Measurements from ENCODE around the gene CYSRT1. TPM values are rescaled to one million over a fixed set of nuclear protein-coding genes. Genes with fewer than 3 reads are reported as not detected.
A peak's percentile ranks its signal among the peaks of the same experiment; 100 is the strongest.

The CYSRT1 gene
- polyA plus RNA-seq, 1 donor (not counting 4 experiments of a cell fraction or from before 2014, with no cell fraction given) = 0.80 TPM

- Histone ChIP-seq H3K79me2 (ENCODE audit: control insufficient read depth, insufficient read depth, low read length) (peaks cover 7% of the 10 kb centered on the region), H2AFZ (ENCODE audit: control insufficient read depth, low read length) (no peak overlapping the region), H3K9ac (ENCODE audit: control insufficient read depth, extremely low read depth, insufficient read depth, low read length) (peak overlapping the region; percentile 23), H3K36me3 (ENCODE audit: control insufficient read depth in 2 of 2, extremely low read depth in 1 of 2, insufficient read depth in 2 of 2, low read length in 2 of 2) (peaks cover 13 to 24% of the 10 kb centered on the region in 2 experiments), H3K4me3 (ENCODE audit: control insufficient read depth in 2 of 3, extremely low read depth in 1 of 3, insufficient read depth in 2 of 3, low read depth in 1 of 3, low read length in 3 of 3) (no peak overlapping the region), H3K4me2 (ENCODE audit: control insufficient read depth, extremely low read depth, insufficient read depth, low read depth, low read length) (peak overlapping the region; percentile 36), H3K9me3 (ENCODE audit: control insufficient read depth, low read depth, low read length) (no peaks in the 10 kb centered on the region), H3K27me3 (ENCODE audit: control insufficient read depth, extremely low read depth, insufficient read depth, low read length) (no peaks in the 10 kb centered on the region), H3K9me1 (ENCODE audit: control insufficient read depth, extremely low read depth, insufficient read depth, low read length) (no peaks in the 10 kb centered on the region), H4K20me1 (ENCODE audit: control insufficient read depth, extremely low read depth, insufficient read depth, low read length) (peaks cover 11% of the 10 kb centered on the region), H3K27ac (ENCODE audit: control insufficient read depth, insufficient read depth, low read length) (peak overlapping the region; percentile 22), H3K4me1 (ENCODE audit: control insufficient read depth, extremely low read depth, insufficient read depth, low read length) (peaks cover 27% of the 10 kb centered on the region)
- FAIRE-seq (peak; percentile 66), DNase-seq (ENCODE audit: low read depth, low spot score) (no peak)
- dilution Hi-C loops (cut with MboI; ENCODE audit: extremely low pct_ligation_motif_present, low sequenced_read_pairs) = no loop called here
- no peak for TF ChIP-seq CTCF (optimal IDR thresholded peaks at IDR 0.05 in 1 of 3, IDR thresholded peaks at IDR 0.05 in 1 of 3, conservative IDR thresholded peaks at IDR 0.05 in 1 of 3; ENCODE audit: extremely low read depth in 1 of 3, insufficient read depth in 2 of 3, low read length in 3 of 3)
- TF ChIP-seq EZH2 (IDR thresholded peaks at IDR 0.05; ENCODE audit: low read length) = no peak
Measured at GRCh38 chr9:137273611-137274320, 48.8 kb downstream of the CYSRT1 start.

- H4K20me1 ChIP-seq (ENCODE audit: control insufficient read depth, extremely low read depth, insufficient read depth, low read length) = peaks cover 6% of the 10 kb centered on the region
- H3K9me1 ChIP-seq (ENCODE audit: control insufficient read depth, extremely low read depth, insufficient read depth, low read length) = no peaks in the 10 kb centered on the region
- H3K4me1 ChIP-seq (ENCODE audit: control insufficient read depth, extremely low read depth, insufficient read depth, low read length) = peaks cover 27% of the 10 kb centered on the region
- dilution Hi-C loops (cut with MboI; ENCODE audit: extremely low pct_ligation_motif_present, low sequenced_read_pairs) = no loop called here
- H2AFZ ChIP-seq (ENCODE audit: control insufficient read depth, low read length) = no peak overlapping the region
- DNase-seq (ENCODE audit: low read depth, low spot score) (no peak), FAIRE-seq (no peak)
- no peak overlapping the region for H3K4me3 ChIP-seq (ENCODE audit: control insufficient read depth in 2 of 3, extremely low read depth in 1 of 3, insufficient read depth in 2 of 3, low read depth in 1 of 3, low read length in 3 of 3)
- no peak overlapping the region for H3K9ac ChIP-seq (ENCODE audit: control insufficient read depth, extremely low read depth, insufficient read depth, low read length)
- H3K4me2 ChIP-seq (ENCODE audit: control insufficient read depth, extremely low read depth, insufficient read depth, low read depth, low read length) = no peak overlapping the region
- H3K27ac ChIP-seq (ENCODE audit: control insufficient read depth, insufficient read depth, low read length) = no peak overlapping the region
- peaks cover 18% of the 10 kb centered on the region for H3K79me2 ChIP-seq (ENCODE audit: control insufficient read depth, insufficient read depth, low read length)
- no peaks in the 10 kb centered on the region for H3K27me3 ChIP-seq (ENCODE audit: control insufficient read depth, extremely low read depth, insufficient read depth, low read length)
- no peaks in the 10 kb centered on the region for H3K9me3 ChIP-seq (ENCODE audit: control insufficient read depth, low read depth, low read length)
- H3K36me3 ChIP-seq (ENCODE audit: control insufficient read depth in 2 of 2, extremely low read depth in 1 of 2, insufficient read depth in 2 of 2, low read length in 2 of 2) = peaks cover 14 to 21% of the 10 kb centered on the region in 2 experiments
- TF ChIP-seq EZH2 (IDR thresholded peaks at IDR 0.05; ENCODE audit: low read length) = no peak
- TF ChIP-seq CTCF (optimal IDR thresholded peaks at IDR 0.05 in 1 of 3, IDR thresholded peaks at IDR 0.05 in 1 of 3, conservative IDR thresholded peaks at IDR 0.05 in 1 of 3; ENCODE audit: extremely low read depth in 1 of 3, insufficient read depth in 2 of 3, low read length in 3 of 3) = no peak
Measured at GRCh38 chr9:137275203-137275587, 50.2 kb downstream of the CYSRT1 start.

Other genes with a start within 250 kb of the CYSRT1 start
- gene PTGDS, start 247.7 kb upstream of the CYSRT1 start, polyA plus RNA-seq = not detected in 3 replicates
- gene LCNL1, start 242.2 kb upstream of the CYSRT1 start, polyA plus RNA-seq = not detected in 3 replicates
- 11.2 to 14.6 TPM (median 13.6 TPM) in 3 replicates for gene PAXX, start 232.8 kb upstream of the CYSRT1 start, polyA plus RNA-seq
- 5.5 to 36.0 TPM (median 9.4 TPM) in 3 replicates for gene CLIC3, start 228.6 kb upstream of the CYSRT1 start, polyA plus RNA-seq
- 1.3 to 4.2 TPM (median 1.4 TPM) in 3 replicates for gene ABCA2, start 196.9 kb upstream of the CYSRT1 start, polyA plus RNA-seq
- not detected in 3 replicates for gene FUT7, start 193.1 kb upstream of the CYSRT1 start, polyA plus RNA-seq
- 9.8 to 23.8 TPM (median 10.6 TPM) in 3 replicates for gene NPDC1, start 179.0 kb upstream of the CYSRT1 start, polyA plus RNA-seq
- gene ENTPD2, start 171.1 kb upstream of the CYSRT1 start, polyA plus RNA-seq = 0.52 to 1.3 TPM (median 0.65 TPM) in 3 replicates
- 0.90 to 1.6 TPM (median 1.2 TPM) in 3 replicates for gene SAPCD2, start 154.6 kb upstream of the CYSRT1 start, polyA plus RNA-seq
- gene UAP1L1, start 147.7 kb upstream of the CYSRT1 start, polyA plus RNA-seq = 2.7 to 4.3 TPM (median 4.3 TPM) in 3 replicates
- 31.4 to 48.2 TPM (median 34.3 TPM) in 3 replicates for gene MAN1B1, start 138.2 kb upstream of the CYSRT1 start, polyA plus RNA-seq
- 29.7 to 93.1 TPM (median 35.3 TPM) in 3 replicates for gene DPP7, start 110.4 kb upstream of the CYSRT1 start, polyA plus RNA-seq
- gene GRIN1, start 86.0 kb upstream of the CYSRT1 start, polyA plus RNA-seq = 0.03 to 0.26 TPM (median 0.03 TPM) in 3 replicates
- not detected in 3 replicates for gene LRRC26, start 55.1 kb upstream of the CYSRT1 start, polyA plus RNA-seq
- gene TMEM210, start 53.1 kb upstream of the CYSRT1 start, polyA plus RNA-seq = not detected in 3 replicates
- 11.9 to 24.0 TPM (median 13.8 TPM) in 3 replicates for gene ANAPC2, start 36.6 kb upstream of the CYSRT1 start, polyA plus RNA-seq
- gene SSNA1, start 36.5 kb upstream of the CYSRT1 start, polyA plus RNA-seq = 45.3 to 63.2 TPM (median 56.7 TPM) in 3 replicates
- gene TPRN, start 24.4 kb upstream of the CYSRT1 start, polyA plus RNA-seq = 1.1 to 2.2 TPM (median 1.6 TPM) in 3 replicates
- gene TMEM203, start 19.5 kb upstream of the CYSRT1 start, polyA plus RNA-seq = 22.3 to 36.7 TPM (median 29.2 TPM) in 3 replicates
- 3.9 to 6.0 TPM (median 5.5 TPM) in 3 replicates for gene NDOR1, start 19.5 kb upstream of the CYSRT1 start, polyA plus RNA-seq
- gene RNF208, start 2.9 kb upstream of the CYSRT1 start, polyA plus RNA-seq = 0.15 to 0.19 TPM in 2 of 3 replicates, not detected in the other
- gene RNF224, start 2.3 kb downstream of the CYSRT1 start, polyA plus RNA-seq = not detected in 3 replicates
- 0.03 TPM in 1 of 3 replicates, not detected in the others for gene SLC34A3, start 5.7 kb downstream of the CYSRT1 start, polyA plus RNA-seq
- 390 to 693 TPM (median 440 TPM) in 3 replicates for gene TUBB4B, start 16.1 kb downstream of the CYSRT1 start, polyA plus RNA-seq
- not detected in 3 replicates for gene STPG3, start 26.1 kb downstream of the CYSRT1 start, polyA plus RNA-seq
- 25.1 to 40.2 TPM (median 35.0 TPM) in 3 replicates for gene NELFB, start 30.2 kb downstream of the CYSRT1 start, polyA plus RNA-seq
- 5.8 to 9.8 TPM (median 7.8 TPM) in 3 replicates for gene TOR4A, start 52.6 kb downstream of the CYSRT1 start, polyA plus RNA-seq
- 0.43 to 2.4 TPM (median 2.2 TPM) in 3 replicates for gene NRARP, start 77.1 kb downstream of the CYSRT1 start, polyA plus RNA-seq
- 1.5 to 5.4 TPM (median 1.9 TPM) in 3 replicates for gene EXD3, start 198.0 kb downstream of the CYSRT1 start, polyA plus RNA-seq
- 0.07 to 0.33 TPM (median 0.09 TPM) in 3 replicates for gene NOXA1, start 198.2 kb downstream of the CYSRT1 start, polyA plus RNA-seq
- gene ENTPD8, start 216.2 kb downstream of the CYSRT1 start, polyA plus RNA-seq = not detected in 3 replicates
- gene NSMF, start 234.2 kb downstream of the CYSRT1 start, polyA plus RNA-seq = 29.5 to 46.6 TPM (median 33.1 TPM) in 3 replicates